GM12892 (cell line): ENCODE data around the gene ART4. TPM values are rescaled to one million over a fixed set of nuclear protein-coding genes. Genes with fewer than 3 reads are reported as not detected.

Source experiments
- DNase-seq: peaks from one replicate; pipeline ENCODE4 v3.0.0; 2011; ENCODE audit not compliant: insufficient read length
- FAIRE-seq: peaks from 2 replicates; lab custom pipeline; 2011; peaks lifted over from hg19 to GRCh38; lab: Jason Lieb, UNC
- POLR2A ChIP-seq: IDR thresholded peaks from 2 replicates; pipeline ENCODE4 v1.6.1; 2011; ENCODE audit warnings: low read depth, low read length, control low read depth
- POLR2AphosphoS5 ChIP-seq: IDR thresholded peaks from 2 replicates; pipeline ENCODE4 v1.6.1; 2011; ENCODE audit warnings: low read depth, low read length, control low read depth
- TAF1 ChIP-seq: IDR thresholded peaks from 2 replicates; pipeline ENCODE4 v1.6.1; 2011; ENCODE audit warnings: low read depth, mild to moderate bottlenecking, control low read depth, low read length, borderline replicate concordance
- polyA plus RNA-seq: library from polyadenylated mRNA; unstranded; fragments of >200 nt; gene quantifications from one replicate; pipeline ENCODE4 v1.2.1, GENCODE V29; 2012; ENCODE audit warnings: missing spikeins, inconsistent platforms; ENCODE audit not compliant: missing spikeins

ART4 gene, protein sequence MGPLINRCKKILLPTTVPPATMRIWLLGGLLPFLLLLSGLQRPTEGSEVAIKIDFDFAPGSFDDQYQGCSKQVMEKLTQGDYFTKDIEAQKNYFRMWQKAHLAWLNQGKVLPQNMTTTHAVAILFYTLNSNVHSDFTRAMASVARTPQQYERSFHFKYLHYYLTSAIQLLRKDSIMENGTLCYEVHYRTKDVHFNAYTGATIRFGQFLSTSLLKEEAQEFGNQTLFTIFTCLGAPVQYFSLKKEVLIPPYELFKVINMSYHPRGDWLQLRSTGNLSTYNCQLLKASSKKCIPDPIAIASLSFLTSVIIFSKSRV
- polyA plus RNA-seq, result not detected

DNA sequence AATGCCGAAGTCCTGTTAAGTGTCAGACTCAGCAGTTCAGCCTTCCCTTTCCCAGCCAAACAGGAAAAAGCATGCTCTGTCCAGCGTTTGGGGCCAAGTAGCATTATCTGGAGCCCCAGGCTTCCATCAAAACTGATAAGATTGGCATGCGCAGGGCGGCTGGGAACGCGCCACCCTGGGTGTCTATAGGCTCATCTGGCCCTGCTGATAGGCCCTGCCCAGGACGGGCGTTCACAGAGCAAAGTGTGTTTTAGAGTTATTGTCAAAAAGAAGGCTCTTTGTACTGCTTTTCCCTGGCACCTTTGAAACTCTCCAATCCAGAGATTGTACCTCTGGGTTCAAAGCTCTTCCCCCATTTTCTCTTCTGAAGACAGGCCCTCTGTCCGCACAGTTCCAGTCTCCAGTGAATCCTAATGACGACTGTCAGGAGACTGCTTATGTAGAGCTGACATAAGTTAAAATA, at the start of gene ART4:
TSS of gene ART4 (minus strand) at position 102 of the 463 bp plus-strand sequence. CDS start 413 bp downstream, outside the sequence.
- no peak for TF ChIP-seq TAF1
- no peak for TF ChIP-seq POLR2A
- no peak for TF ChIP-seq POLR2AphosphoS5
- DNase-seq (no peak), FAIRE-seq (no peak)

DNA sequence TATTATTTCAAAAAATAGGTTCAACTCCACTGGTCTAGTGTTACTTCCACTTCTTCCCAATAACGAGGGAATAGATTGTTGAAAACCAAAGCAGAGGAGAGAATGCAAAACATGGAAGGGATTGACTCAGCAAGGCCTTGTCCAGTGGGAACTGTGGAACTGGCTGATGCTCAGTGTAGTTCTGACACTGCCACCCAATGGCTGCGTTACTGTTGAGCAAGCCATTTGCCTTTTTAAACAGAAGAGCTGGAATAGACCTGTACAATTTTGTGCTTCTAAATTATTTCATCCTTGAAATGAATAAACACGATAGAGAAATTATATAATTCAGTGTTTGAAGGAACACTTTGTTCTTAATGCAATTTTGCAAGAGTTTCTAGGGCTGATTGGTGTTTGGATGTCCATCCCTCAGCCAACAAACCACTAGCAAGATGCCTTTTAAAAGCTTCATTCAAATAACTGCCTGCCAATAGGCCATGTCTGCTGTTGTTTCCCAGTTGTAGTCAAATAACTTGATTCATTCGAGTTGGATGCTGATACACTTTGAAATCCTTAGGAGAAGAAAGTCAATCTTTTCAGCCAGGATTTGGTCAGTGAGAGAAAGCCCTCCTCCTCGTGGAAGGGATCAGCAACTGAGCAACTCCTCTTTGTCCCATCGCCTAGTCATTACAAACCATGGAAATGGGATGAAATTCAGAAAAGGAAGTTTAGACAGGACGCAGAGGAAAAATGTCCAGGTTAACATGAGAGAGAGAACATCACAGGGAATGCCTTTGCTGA, 49.6 kb upstream of the ART4 start:
- DNase-seq (no peak), FAIRE-seq (no peak)
- TF ChIP-seq TAF1 (no peak), POLR2A (no peak), POLR2AphosphoS5 (no peak)

DNA sequence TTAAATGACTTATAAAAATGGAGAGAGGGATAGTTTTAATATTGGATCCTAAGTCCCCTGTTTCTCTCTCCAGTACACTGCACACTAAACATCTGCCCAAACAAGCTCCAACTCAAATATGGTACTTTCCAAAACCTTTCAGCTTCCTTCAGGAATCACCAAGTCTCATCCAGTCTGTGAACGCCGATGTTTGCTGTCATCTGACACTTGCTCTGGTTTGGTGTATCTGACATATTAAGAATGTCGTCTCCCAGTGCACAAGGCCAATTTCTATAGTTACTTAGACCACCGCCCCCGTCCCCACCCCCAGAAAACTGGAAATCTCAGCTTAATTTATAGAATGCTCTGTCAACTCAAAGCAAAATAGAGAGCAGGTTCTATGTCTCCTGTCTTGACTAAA, 47.4 kb upstream of the ART4 start:
- no peak for TF ChIP-seq TAF1
- no peak for TF ChIP-seq POLR2A
- no peak for TF ChIP-seq POLR2AphosphoS5
- DNase-seq (no peak), FAIRE-seq (no peak)

DNA sequence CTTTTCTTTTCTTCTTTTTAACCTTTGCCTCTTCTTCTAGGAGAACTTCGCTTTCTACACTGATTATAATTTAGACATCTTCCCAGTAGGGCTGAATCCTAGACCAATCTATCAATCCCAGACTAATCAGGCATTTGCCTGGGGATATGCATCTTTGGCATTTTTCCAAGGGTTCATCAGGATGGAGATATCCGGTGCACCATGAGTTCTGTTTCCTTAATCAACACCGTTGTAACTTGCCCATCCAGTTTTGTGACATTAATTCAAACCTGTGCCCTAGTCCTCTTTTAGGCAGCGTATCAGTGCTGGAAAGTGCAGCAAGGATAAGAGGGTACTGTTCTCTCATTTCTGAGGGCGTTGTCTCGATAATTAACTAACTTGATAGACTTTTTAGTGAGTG, 42.9 kb upstream of the ART4 start:
- no peak for FAIRE-seq
- no peak for DNase-seq
- TF ChIP-seq POLR2A (no peak), POLR2AphosphoS5 (no peak), TAF1 (no peak)

DNA sequence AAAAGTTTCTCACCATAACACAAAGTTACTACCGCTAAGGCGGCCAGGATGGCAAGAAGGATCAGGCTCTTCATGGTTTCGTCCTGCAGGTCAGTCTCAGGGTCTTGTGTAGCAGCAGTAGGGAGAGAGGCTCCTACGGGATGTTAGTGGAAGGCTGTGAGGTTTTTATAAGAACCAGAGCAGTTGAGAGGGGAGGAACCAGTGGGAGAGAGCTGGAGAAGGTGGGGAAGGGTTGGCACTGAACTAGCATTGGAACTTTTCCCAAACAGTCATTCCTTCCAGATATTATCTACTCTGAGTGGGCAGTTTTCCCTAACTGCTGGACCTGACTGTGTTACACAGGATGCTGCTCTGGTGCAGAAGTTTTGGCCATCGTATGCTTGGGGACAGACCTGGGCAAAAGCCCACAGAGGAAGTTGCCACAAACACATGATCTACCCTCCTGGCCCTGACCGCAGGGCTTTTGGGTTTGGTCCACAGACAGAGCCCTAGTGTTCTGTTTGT, 42.4 kb upstream of the ART4 start, which contains the start of gene MGP:
TSS of gene MGP (minus strand) at position 137 of the 504 bp plus-strand sequence. CDS start at position 74, 63 bp downstream.
- FAIRE-seq (no peak), DNase-seq (no peak)
- TF ChIP-seq POLR2AphosphoS5 (no peak), TAF1 (no peak), POLR2A (no peak)

DNA sequence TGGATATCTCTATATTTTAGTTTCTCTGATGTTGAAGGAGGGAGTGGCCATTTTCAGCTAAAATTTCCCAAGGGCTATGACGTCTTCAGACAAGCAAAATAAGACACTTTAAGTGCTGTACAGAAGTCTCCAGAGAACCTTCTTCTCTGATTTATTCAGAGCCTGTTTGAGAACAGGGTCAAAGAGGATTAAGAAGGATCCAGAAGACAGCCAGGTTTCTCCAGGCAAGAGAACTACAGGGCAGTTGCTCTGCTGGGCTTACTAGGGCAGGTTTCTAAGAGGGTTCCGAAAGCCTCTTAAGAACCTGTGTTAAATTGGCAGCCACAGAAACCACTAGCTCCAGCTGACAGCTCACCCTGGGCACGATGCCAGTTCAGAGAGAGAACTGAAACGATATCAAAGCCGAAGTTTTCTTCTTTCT, 41.1 kb upstream of the ART4 start:
- DNase-seq (peak; percentile 5), FAIRE-seq (peak; percentile 92)
- TF ChIP-seq POLR2AphosphoS5, result no peak
- no peak for TF ChIP-seq POLR2A
- TF ChIP-seq TAF1, result no peak

DNA sequence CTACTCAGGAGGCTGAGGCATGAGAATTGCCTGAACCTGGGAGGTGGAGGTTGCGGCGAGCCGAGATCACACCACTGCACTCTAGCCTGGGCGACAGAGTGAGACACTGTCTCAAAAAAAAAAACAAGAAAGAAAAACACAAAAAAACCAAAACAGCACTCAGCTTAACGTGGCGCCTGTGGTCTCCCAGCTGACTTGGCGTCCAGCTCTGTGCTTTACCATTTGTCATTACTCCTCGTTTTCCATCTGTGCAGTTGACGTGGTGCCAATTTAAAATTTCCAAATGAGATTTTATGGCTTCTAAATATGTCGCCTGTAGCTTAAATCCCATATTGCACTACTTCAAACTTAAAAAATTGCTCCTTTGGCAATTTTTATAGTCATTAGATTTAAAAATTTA, 40.4 kb upstream of the ART4 start:
- TF ChIP-seq POLR2AphosphoS5 (no peak), POLR2A (no peak), TAF1 (no peak)
- no peak for FAIRE-seq
- DNase-seq, result no peak

DNA sequence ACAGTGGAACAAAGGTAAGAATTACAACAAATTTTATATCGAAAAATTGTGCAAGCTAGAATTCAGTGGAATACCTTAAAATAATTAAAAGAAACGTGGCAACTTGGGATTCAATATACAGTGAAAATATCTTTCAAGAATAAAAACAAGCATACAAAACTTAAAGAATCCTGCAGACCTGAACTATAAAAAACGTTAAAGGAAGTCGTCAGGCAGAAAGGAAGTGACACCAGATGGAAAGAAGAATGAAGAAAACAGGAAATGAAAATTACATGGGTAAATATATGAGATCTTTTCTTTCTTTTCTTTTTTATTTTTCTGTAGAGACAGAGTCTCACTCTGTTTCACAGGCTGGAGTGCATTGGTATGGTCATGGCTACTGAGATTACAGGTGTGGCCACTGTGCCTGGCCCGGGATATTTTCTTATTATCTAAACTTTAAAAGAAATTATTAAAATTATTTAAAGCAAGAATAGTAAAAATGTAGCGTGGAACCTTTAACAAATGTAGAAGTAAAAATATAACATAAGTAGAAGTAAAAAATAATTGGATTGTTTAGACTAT, 37.6 kb upstream of the ART4 start:
- TF ChIP-seq TAF1 (no peak), POLR2A (no peak), POLR2AphosphoS5 (no peak)
- FAIRE-seq (no peak), DNase-seq (no peak)

DNA sequence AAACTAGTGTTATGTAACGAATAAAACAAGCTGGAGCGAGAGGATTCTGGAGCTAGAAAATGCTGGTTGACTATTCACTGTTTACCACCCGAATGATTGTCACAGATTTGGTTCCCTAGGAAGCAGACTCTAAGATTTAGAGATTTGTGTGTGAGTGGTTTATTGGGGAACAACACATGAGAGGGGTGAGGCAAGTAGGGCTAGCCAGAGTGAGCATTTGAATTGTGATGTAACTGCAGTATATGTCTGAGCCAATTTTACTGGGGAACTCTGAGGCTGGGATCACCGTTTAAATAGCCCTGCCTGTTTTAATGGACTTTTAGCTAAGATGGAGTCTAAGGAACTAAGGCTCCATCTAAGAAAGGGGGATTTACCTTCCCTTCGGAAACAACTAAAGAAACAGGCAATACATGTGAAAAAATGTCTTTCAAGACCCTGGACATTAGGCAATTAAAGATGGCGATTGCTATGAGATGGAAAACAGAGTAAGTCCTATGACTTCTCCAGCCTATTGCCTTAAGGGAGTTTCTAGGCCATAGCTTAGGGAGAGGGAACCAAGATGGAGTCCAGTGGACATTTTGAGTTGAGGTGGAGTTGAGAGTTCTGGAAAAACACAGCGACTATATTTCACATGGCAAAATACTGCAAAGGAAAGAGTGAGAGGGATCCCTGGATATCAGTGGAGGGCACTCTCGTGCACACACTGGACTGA, 36.1 kb upstream of the ART4 start:
- FAIRE-seq (no peak), DNase-seq (no peak)
- TF ChIP-seq TAF1 (no peak), POLR2A (no peak), POLR2AphosphoS5 (no peak)

DNA sequence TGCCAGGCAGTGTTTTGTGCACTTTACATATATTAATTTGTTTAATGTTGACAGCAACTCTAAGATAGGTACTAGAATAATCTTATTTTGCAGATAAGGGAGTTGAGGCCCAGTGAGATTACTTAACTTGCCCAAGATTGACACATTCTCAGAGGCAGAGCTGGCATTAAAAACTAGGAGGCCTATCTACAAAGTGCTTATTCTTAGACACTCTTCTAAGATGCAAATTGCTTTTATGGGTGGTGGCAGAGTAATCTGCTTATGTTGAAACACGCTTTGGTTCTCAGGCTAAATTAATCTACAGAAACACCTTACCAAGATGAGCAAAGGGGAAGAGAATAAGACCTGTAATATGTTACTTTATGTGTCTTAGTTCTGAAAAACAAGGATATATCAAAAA, 35.2 kb upstream of the ART4 start:
- FAIRE-seq (peak; percentile 9), DNase-seq (no peak)
- no peak for TF ChIP-seq POLR2AphosphoS5
- TF ChIP-seq TAF1, result no peak
- no peak for TF ChIP-seq POLR2A

DNA sequence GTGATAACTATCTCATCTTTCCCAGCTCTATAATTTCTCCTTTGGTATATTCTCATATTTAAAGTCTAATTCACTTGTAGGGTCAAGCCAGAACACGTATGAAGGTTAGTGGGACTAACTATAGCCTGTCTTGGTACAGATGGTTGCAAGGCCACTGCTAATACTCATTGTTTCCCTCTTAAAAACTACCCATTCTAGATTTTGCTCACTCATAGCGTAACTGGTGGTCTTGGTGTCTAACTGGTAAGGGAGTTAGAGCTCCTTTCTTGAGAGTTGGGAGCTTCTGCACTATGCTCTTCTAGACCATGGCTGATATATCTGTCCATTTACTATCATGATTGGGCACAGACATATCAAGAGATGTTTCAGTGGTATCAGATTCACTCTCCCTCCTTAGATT, 33.5 kb upstream of the ART4 start:
- no peak for DNase-seq
- FAIRE-seq, result peak; percentile 14
- TF ChIP-seq TAF1 (no peak), POLR2AphosphoS5 (no peak), POLR2A (no peak)

DNA sequence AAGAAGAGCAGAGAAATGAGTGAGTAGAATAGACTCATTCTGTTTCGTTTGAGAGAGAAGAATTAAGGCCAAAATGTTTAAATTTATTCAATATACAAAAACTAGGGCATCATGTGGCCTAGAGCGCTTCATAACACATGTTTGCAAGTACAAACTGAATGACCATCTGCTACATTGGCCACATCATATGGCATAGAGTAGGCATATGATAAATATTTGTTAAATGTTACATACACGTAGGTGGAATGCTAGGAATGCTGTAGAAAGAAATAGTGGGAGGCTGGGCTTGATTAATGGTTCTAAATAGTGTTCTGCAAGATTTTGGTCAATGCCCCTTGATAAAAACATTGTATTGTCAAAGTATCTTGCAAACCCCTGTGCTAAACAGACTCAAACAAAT, 31.6 kb upstream of the ART4 start:
- no peak for FAIRE-seq
- no peak for TF ChIP-seq TAF1
- TF ChIP-seq POLR2A, result no peak
- TF ChIP-seq POLR2AphosphoS5, result no peak
- DNase-seq, result no peak
